ENCODE results near the gene DYTN.
"Not testable (repeated sequence)": the region's sequence is repeated elsewhere in the genome, so short reads cannot be mapped to it uniquely, and the experiment has no call there.

Gene DYTN, protein sequence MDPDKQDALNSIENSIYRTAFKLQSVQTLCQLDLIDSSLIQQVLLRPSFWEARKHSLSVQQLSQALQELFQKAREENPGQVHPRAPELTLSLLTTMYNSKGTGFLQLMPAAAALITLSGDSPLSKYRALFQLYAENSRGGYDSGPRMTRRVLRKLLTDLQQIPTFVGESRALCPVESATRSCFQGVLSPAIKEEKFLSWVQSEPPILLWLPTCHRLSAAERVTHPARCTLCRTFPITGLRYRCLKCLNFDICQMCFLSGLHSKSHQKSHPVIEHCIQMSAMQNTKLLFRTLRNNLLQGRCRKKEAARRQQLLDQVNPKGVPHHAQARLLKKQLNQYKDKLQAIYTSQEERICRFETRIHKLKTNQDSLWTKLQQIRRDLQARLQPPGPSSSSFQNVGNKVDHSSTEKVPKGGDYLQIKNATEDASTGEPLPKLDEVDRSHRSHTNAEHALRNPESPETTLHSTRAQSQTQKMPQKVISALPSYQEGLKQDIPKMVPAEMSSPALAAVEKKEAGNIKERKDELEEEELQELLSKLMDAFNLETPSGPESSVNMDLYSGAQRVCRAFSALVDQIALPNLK
- total RNA-seq: 0 to 0.09 (median 0) reads per million in 4 experiments

- no peak for DNase-seq
These were observed at the start of gene DYTN for GRCh38 chr2:206718296-206718695. Gene DYTN (minus strand): TSS chr2:206718396. CDS start chr2:206718279, 117 bp downstream.

- DNase-seq: no peak
These were observed 48.1 kb upstream of the DYTN start for GRCh38 chr2:206766057-206766930.

- peak; percentile 69 for DNase-seq
These were observed 47.3 kb upstream of the DYTN start, which contains the start of the genes FASTKD2 and MDH1B for GRCh38 chr2:206765242-206766056. Gene FASTKD2 (plus strand): TSS chr2:206765606. CDS start chr2:206766694, 1,088 bp downstream. Gene MDH1B (minus strand): TSS chr2:206765328. CDS start chr2:206765271, 57 bp downstream.

- no peak for DNase-seq
These were observed 46.6 kb upstream of the DYTN start for GRCh38 chr2:206764673-206765241.

- DNase-seq: no peak
These were observed 38.6 kb upstream of the DYTN start for GRCh38 chr2:206756816-206757215.

DNA sequence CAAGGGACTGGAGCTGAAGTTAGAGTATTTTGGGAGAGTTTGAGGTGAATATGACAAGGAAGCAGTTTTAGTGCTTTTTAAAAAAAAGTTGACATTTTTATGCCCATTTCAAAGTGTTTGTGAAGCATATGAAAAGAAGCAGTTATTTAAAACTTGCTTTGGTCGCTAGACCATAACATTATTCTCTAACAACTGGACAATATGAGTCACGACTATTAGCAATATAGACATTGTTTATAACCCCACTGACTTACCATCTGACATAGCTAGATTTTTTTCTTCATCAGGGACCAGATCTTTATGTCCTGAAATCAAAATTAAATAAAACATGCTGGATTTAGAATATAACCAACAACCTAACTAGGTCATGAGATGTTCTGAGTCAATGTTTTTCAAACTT is 22.6 kb upstream of the DYTN start:
- no peak for DNase-seq

DNA sequence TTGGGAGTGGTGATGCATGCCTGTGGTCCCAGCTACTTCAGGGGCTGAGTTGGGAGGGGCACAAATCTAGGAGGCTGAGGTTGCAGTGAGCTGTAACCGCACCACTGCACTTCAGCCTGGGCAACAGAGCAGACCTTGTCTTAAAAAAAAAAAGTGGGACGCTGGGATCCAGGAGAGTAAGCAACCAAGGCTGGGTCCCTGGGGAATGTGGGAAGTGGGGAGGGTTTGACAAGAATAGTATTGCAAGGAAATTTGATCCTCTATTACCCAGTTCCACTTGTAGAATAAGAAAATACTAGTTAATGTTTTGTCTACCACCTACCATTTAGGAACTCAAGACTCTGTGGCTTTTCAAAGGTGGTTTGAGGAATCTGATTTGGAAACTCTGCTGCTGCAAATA is 21.1 kb upstream of the DYTN start:
- no peak for DNase-seq

DNA sequence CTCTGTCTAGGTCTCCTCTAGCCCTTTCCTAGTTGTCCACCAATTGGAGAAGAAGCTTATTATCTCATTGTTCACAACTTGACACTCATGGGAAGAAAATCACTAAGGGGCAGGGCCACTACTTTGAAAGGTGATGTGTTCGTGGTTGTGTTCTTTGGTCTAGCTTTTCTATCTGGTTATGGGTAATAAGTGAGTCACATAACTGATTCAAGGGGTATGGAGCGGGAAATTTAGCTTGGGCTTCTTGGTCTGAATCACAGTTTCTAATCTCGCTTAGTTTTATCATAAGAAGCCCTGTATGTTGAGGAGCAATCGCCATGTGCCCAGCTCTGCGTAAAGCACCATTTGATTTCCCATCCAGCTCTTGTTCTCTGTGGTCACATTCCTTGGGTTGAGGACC is 18.7 kb upstream of the DYTN start:
- no peak for DNase-seq

- DNase-seq: no peak
These were observed 15.1 kb upstream of the DYTN start for GRCh38 chr2:206733341-206733740.

DNA sequence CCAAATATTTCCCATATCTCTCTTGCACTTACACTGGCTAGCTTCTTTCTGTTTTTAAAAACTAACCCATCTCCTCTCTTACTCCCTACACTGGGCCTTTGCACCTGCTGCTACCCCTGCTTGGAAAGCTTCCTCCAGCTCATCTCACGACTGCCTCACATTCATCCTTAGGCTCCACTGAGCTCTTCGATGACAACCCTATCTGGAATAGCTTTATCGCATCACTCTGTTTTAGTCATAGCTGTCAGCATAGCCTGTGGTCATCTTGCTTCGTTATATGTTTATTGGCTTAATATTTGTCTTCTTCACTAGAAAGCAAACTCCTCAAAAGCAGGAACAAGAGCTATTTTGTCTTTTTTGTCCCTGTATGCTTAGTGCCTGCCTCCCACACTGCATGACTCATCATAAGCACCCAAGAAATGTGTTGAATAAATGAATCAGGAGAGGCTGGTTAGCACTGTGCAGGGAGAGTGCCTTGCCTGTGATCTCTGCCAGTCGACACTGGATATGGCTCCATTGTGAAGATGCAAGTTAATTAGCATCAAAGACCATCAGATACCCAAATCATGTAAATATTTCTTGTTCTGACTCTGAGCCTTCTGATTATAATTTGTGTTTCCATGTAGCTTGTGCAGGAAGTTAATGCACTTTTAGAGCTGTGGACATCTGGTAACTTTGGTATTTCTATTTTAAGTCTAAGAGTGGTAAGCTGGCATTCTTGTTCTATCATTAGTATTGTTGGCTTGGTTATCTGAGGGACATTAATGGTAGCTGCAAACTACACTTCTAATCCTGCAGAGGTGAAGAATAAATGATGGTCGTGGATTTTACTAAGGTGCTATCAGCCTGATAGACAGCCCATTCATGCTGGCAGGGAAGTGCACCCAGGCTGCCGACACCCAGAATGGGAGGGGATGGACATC is 10.3 kb upstream of the DYTN start:
- no peak for DNase-seq

- DNase-seq: no peak
These were observed 9.1 kb upstream of the DYTN start for GRCh38 chr2:206727287-206727686.

DNA sequence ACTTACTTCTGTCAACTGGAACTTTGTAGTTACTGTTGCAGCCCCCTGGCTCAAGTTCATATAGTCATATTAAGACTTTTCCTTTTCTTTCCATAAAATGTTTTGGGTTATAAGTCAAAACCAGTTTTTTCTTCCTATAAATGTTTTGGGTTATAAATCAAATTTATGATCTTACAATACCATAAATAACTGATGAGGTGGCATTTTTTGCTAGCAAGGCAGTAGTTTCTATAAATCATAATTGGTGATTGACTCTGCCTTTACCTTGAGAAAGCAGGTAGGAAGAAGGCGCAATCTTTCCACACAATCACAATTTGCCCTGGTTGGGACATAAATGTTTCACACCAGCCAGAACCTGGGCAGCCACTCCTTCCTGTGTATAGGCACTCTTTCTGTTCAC is 5.1 kb upstream of the DYTN start:
- DNase-seq: no peak

- no peak for DNase-seq
These were observed 3.2 kb upstream of the DYTN start for GRCh38 chr2:206721256-206721920.

GRCh38 chr2:206716623-206717022 is 1.6 kb downstream of the DYTN start:
- no peak for DNase-seq

GRCh38 chr2:206715183-206715582 is 3.0 kb downstream of the DYTN start:
- not testable (repeated sequence) for DNase-seq

DNA sequence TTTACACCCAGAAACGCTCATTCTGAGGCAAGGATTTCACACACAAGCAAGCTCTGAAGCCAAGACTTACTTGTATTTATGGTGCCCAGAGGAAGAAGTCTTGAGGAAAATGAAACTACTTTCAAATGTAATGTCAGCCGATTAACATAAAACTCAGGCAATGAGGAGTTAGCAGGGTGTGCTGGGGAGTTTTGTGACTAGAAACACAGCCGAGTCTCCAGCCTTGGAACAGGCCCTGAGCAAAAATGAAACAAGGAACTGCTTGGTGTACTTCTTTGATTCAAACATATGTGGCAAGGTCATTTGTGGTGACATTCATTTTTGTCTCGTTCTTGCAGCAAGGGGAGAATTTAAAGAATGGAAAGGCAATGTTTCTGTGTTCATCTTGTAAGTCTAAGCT is 4.5 kb downstream of the DYTN start:
- no peak for DNase-seq

- DNase-seq: no peak
These were observed 9.9 kb downstream of the DYTN start for GRCh38 chr2:206708286-206708685.

- no peak for DNase-seq
These were observed 11.0 kb downstream of the DYTN start for GRCh38 chr2:206707164-206707701.

- DNase-seq: no peak
These were observed 16.1 kb downstream of the DYTN start for GRCh38 chr2:206701952-206702605.
